HT-29 (cell line): ENCODE data around the gene TMA7B. TPM values are rescaled to one million over a fixed set of nuclear protein-coding genes. Genes with fewer than 3 reads are reported as not detected.

Source experiments
- DNase-seq: peaks from one replicate; pipeline ENCODE4 v3.0.0-alpha.2; 2015; ENCODE audit warnings: low spot score
- total RNA-seq: library from RNA; depleted of rRNA; stranded (reverse); fragments of >200 nt; shearing (Covaris generic); gene quantifications from 2 replicates; pipeline ENCODE4 v1.2.3, GENCODE V29; 2014; rRNA removed

The TMA7B gene
- total RNA-seq, 1 experiment from 2014 or later, result not detected

GRCh38 chr22:40000171-40000570 is 40.0 kb downstream of the TMA7B start:
- no peak for DNase-seq

- DNase-seq, result no peak
Observed at GRCh38 chr22:40001106-40001505, 40.9 kb downstream of the TMA7B start.

GRCh38 chr22:40001800-40002577 is 41.8 kb downstream of the TMA7B start:
- no peak for DNase-seq

- DNase-seq, result no peak
Observed at GRCh38 chr22:40002935-40003715, 42.9 kb downstream of the TMA7B start.

- DNase-seq, result no peak
Observed at GRCh38 chr22:40004836-40005235, 44.6 kb downstream of the TMA7B start.

GRCh38 chr22:40006641-40007040 is 46.4 kb downstream of the TMA7B start:
- DNase-seq, result no peak

GRCh38 chr22:40007853-40008710 is 47.9 kb downstream of the TMA7B start:
- no peak for DNase-seq

GRCh38 chr22:40008726-40009291 is 48.6 kb downstream of the TMA7B start:
- no peak for DNase-seq

- DNase-seq, result no peak
Observed at GRCh38 chr22:40009292-40009774, 49.1 kb downstream of the TMA7B start.

GRCh38 chr22:40009951-40010671 is 49.9 kb downstream of the TMA7B start:
- DNase-seq, result no peak

- DNase-seq, result no peak
Observed at GRCh38 chr22:40010746-40011145, 50.5 kb downstream of the TMA7B start.

Other genes with a start within 250 kb of the TMA7B start
- not detected in 2 replicates for gene ENTHD1, start 66.6 kb upstream of the TMA7B start, total RNA-seq
- gene GRAP2, start 59.3 kb upstream of the TMA7B start, total RNA-seq, result not detected in 2 replicates
- gene FAM83F, start 34.6 kb downstream of the TMA7B start, total RNA-seq, result 3.0 and 6.0 TPM in 2 replicates
- 10.5 and 12.2 TPM in 2 replicates for gene TNRC6B, start 217.5 kb downstream of the TMA7B start, total RNA-seq